Ecto neural progenitor cell (in vitro differentiated cells): ENCODE measurements around the gene RBM47.
"Not testable (repeated sequence)": the region's sequence is repeated elsewhere in the genome, so short reads cannot be mapped to it uniquely, and the experiment has no call there.

Experiments
- DNase-seq: peaks from one replicate; pipeline ENCODE4 v3.0.0-alpha.2; 2018; ENCODE audit warnings: low spot score

RBM47 gene

GRCh38 chr4:40562208-40562607, 67.5 kb downstream of the RBM47 start:
- no peak for DNase-seq

- not testable (repeated sequence) for DNase-seq
Observed at GRCh38 chr4:40561543-40562177, 68.0 kb downstream of the RBM47 start.

GRCh38 chr4:40559585-40560465, 69.8 kb downstream of the RBM47 start:
- DNase-seq: no peak

GRCh38 chr4:40557736-40558135, 71.9 kb downstream of the RBM47 start:
- no peak for DNase-seq

- DNase-seq: no peak
Observed at GRCh38 chr4:40555176-40555900, 74.3 kb downstream of the RBM47 start.

GRCh38 chr4:40554641-40555040, 75.0 kb downstream of the RBM47 start:
- not testable (repeated sequence) for DNase-seq

GRCh38 chr4:40553995-40554394, 75.7 kb downstream of the RBM47 start:
- DNase-seq: no peak

GRCh38 chr4:40552536-40552935, 77.1 kb downstream of the RBM47 start:
- DNase-seq: no peak

- DNase-seq: not testable (repeated sequence)
Observed at GRCh38 chr4:40551568-40552136, 78.0 kb downstream of the RBM47 start.

- DNase-seq: no peak
Observed at GRCh38 chr4:40550948-40551462, 78.7 kb downstream of the RBM47 start.

GRCh38 chr4:40550196-40550595, 79.5 kb downstream of the RBM47 start:
- no peak for DNase-seq

GRCh38 chr4:40548256-40548655, 81.4 kb downstream of the RBM47 start:
- no peak for DNase-seq

- DNase-seq: no peak
Observed at GRCh38 chr4:40547789-40548132, 81.9 kb downstream of the RBM47 start.

GRCh38 chr4:40546969-40547788, 82.5 kb downstream of the RBM47 start:
- no peak for DNase-seq

GRCh38 chr4:40546506-40546905, 83.2 kb downstream of the RBM47 start:
- no peak for DNase-seq

GRCh38 chr4:40545487-40545886, 84.2 kb downstream of the RBM47 start:
- DNase-seq: not testable (repeated sequence)

- no peak for DNase-seq
Observed at GRCh38 chr4:40544221-40544620, 85.4 kb downstream of the RBM47 start.

- DNase-seq: no peak
Observed at GRCh38 chr4:40540800-40541199, 88.9 kb downstream of the RBM47 start.

GRCh38 chr4:40536032-40536431, 93.6 kb downstream of the RBM47 start:
- DNase-seq: no peak

- DNase-seq: no peak
Observed at GRCh38 chr4:40531636-40532023, 98.0 kb downstream of the RBM47 start.

- DNase-seq: no peak
Observed at GRCh38 chr4:40530961-40531635, 98.6 kb downstream of the RBM47 start.
